GM12878 (cell line): Measurements from ENCODE around the gene FOXD3. TPM values are rescaled to one million over a fixed set of nuclear protein-coding genes. Genes with fewer than 3 reads are reported as not detected.

ENCODE experiments used
- ATAC-seq: fragments of 200-7000 bp; cut with Tn5 transposase; 3 replicates; pipeline ENCODE4 v1.9.1; 2020; ENCODE audit warnings: mild to moderate bottlenecking, moderate library complexity
- BruUV-seq: library from RNA; stranded (reverse); fragments of 400-500 nt; replicated peaks from 2 replicates; lab custom pipeline; 2021; lab: Mats Ljungman, UMichigan
- CTCF ChIA-PET: fragments of 300-600 bp; sonication (Branson Sonifier 250); formaldehyde crosslinking; extraction: SDS; loops from one replicate; lab custom pipeline; 2021; ENCODE audit warnings: inconsistent platforms; lab: Yijun Ruan, JAX
- POLR2A ChIA-PET: fragments of 350-600 bp; formaldehyde crosslinking; extraction: SDS; loops from one replicate; lab custom pipeline; 2021; ENCODE audit warnings: inconsistent platforms; lab: Charles Lee
- RAD21 ChIA-PET: fragments of 300-600 bp; sonication (Branson Sonifier 250); formaldehyde crosslinking; loops from one replicate; lab custom pipeline; 2023; ENCODE audit warnings: antibody characterized with exemption; ENCODE audit not compliant: unreplicated experiment; lab: Charles Lee
- SMC1A ChIA-PET: fragments of 300-600 bp; sonication (Branson Sonifier 250); formaldehyde crosslinking; loops from one replicate; lab custom pipeline; 2023; ENCODE audit not compliant: unreplicated experiment, uncharacterized antibody; lab: Charles Lee
- DNase-seq: peaks from one replicate; pipeline ENCODE4 v3.0.0-alpha.2; 2011; ENCODE audit warnings: low read depth, low spot score
- FAIRE-seq: peaks from 3 replicates; lab custom pipeline; 2011; peaks lifted over from hg19 to GRCh38; lab: Jason Lieb, UNC
- H2AFZ ChIP-seq: 2 replicates; pipeline ENCODE4 v1.6.0; 2011; ENCODE audit warnings: low read depth, low read length, control low read depth; ENCODE audit not compliant: control insufficient read depth
- H3K27ac ChIP-seq: 2 replicates; pipeline ENCODE4 v1.5.1; 2011; ENCODE audit warnings: control low read depth; ENCODE audit not compliant: control insufficient read depth, insufficient read depth
- H3K27me3 ChIP-seq, 2 experiments: replicated peaks in 1 of 2; 2 replicates each; pipeline versions ENCODE4 v1.6.0 to v1.6.1; 2011; ENCODE audit warnings: low read length in 1 of 2; ENCODE audit not compliant: control insufficient read depth in 2 of 2, insufficient read depth in 2 of 2
- H3K36me3 ChIP-seq, 2 experiments: 2 replicates each; pipeline ENCODE4 v1.5.1; 2011; ENCODE audit warnings: low read length in 1 of 2; ENCODE audit not compliant: control insufficient read depth in 2 of 2, insufficient read depth in 2 of 2
- H3K4me1 ChIP-seq: 2 replicates; pipeline ENCODE4 v1.6.1; 2011; ENCODE audit warnings: mild to moderate bottlenecking, low read length, moderate library complexity, mixed read lengths; ENCODE audit not compliant: control insufficient read depth, insufficient read depth
- H3K4me2 ChIP-seq: 2 replicates; pipeline ENCODE4 v1.6.0; 2011; ENCODE audit warnings: control low read depth; ENCODE audit not compliant: control insufficient read depth, insufficient read depth
- H3K4me3 ChIP-seq: fragments of 200-600 bp; sonication (generic); 2 replicates; pipeline ENCODE4 v1.5.1; 2016
- H3K79me2 ChIP-seq: 2 replicates; pipeline ENCODE4 v1.6.0; 2011; ENCODE audit warnings: low read length; ENCODE audit not compliant: control insufficient read depth, insufficient read depth
- H3K9ac ChIP-seq: 2 replicates; pipeline ENCODE4 v1.8.0; 2011; ENCODE audit warnings: low read length, control low read depth, mixed read lengths; ENCODE audit not compliant: control insufficient read depth, insufficient read depth
- H3K9me3 ChIP-seq: replicated peaks from 3 replicates; pipeline ENCODE4 v1.5.1; 2011; ENCODE audit warnings: mild to moderate bottlenecking, low read length; ENCODE audit not compliant: control insufficient read depth, insufficient read depth
- H4K20me1 ChIP-seq: 2 replicates; pipeline ENCODE4 v1.6.0; 2011; ENCODE audit not compliant: control insufficient read depth, insufficient read depth
- CBFB ChIP-seq: IDR thresholded peaks from 2 replicates; pipeline ENCODE4 v1.6.1; 2016; ENCODE audit warnings: antibody characterized with exemption, low read depth
- EZH2 ChIP-seq: IDR thresholded peaks from 2 replicates; pipeline ENCODE4 v1.6.1; 2012; ENCODE audit warnings: low read depth, mild to moderate bottlenecking, control low read depth, inconsistent platforms, low read length, borderline replicate concordance; ENCODE audit not compliant: control insufficient read depth
- HDAC2 ChIP-seq: fragments of 200-600 bp; sonication (generic); IDR thresholded peaks from 2 replicates; pipeline ENCODE4 v1.6.1; 2017
- MYC ChIP-seq: IDR thresholded peaks from 2 replicates; pipeline ENCODE4 v1.6.1; 2011; ENCODE audit warnings: mild to moderate bottlenecking, low read length, moderate library complexity, inconsistent platforms; ENCODE audit not compliant: insufficient read depth, insufficient replicate concordance, insufficient read length, severe bottlenecking
- NBN ChIP-seq: fragments of 450-650 bp; IDR thresholded peaks from 2 replicates; pipeline ENCODE4 v1.6.1; 2016
- NR2C2 ChIP-seq: IDR thresholded peaks from 2 replicates; pipeline ENCODE4 v1.6.1; 2011; ENCODE audit warnings: borderline replicate concordance, low read depth; ENCODE audit not compliant: control insufficient read depth, insufficient read length
- POLR2AphosphoS5 ChIP-seq: IDR thresholded peaks from 2 replicates; pipeline ENCODE4 v1.6.1; 2011; ENCODE audit warnings: mild to moderate bottlenecking, low read length, inconsistent platforms
- RAD51 ChIP-seq: fragments of 450-650 bp; IDR thresholded peaks from 2 replicates; pipeline ENCODE4 v1.6.1; 2016; ENCODE audit warnings: moderate library complexity, mild to moderate bottlenecking, inconsistent platforms
- SMAD5 ChIP-seq: IDR thresholded peaks from 2 replicates; pipeline ENCODE4 v1.6.1; 2016; ENCODE audit warnings: antibody characterized with exemption, low read depth
- SMC3 ChIP-seq: IDR thresholded peaks from 2 replicates; pipeline ENCODE4 v1.6.1; 2011; ENCODE audit warnings: low read length, improper control_type of control experiment, borderline replicate concordance
- TCF7 ChIP-seq: IDR thresholded peaks from 2 replicates; pipeline ENCODE4 v1.6.1; 2014; ENCODE audit warnings: antibody characterized with exemption, borderline replicate concordance
- YBX1 ChIP-seq: fragments of 450-650 bp; IDR thresholded peaks from 2 replicates; pipeline ENCODE4 v1.6.1; 2016; ENCODE audit warnings: antibody characterized with exemption
- YY1 ChIP-seq: IDR thresholded peaks from 2 replicates; pipeline ENCODE4 v1.6.1; 2011; ENCODE audit warnings: low read depth, mild to moderate bottlenecking, low read length
- ZNF274 ChIP-seq: IDR thresholded peaks from one replicate; pipeline ENCODE4 v1.8.0; 2011; ENCODE audit not compliant: insufficient read length, insufficient read depth
- ZNF384 ChIP-seq: IDR thresholded peaks from 2 replicates; pipeline ENCODE4 v1.6.1; 2012; ENCODE audit warnings: low read depth, mild to moderate bottlenecking, low read length, improper control_type of control experiment, borderline replicate concordance
- WGBS: methylation state at CpG from one replicate; pipeline ENCODE4 v1.1.6; 2016; ENCODE audit warnings: low lambda C conversion rate; ENCODE audit not compliant: insufficient replicate concordance, insufficient coverage; ENCODE audit errors: missing lambda C conversion rate; 5-methylcytosine and 5-hydroxymethylcytosine counted together
- in situ Hi-C: fragments of 300-500 bp; cut with MboI; formaldehyde crosslinking; loops from 9 replicates; pipeline ENCODE4 v1.14.3; 2018; ENCODE audit warnings: mixed read lengths
- intact Hi-C: fragments of 100-400 bp; cut with micrococcal nuclease; formaldehyde crosslinking; loops from one replicate; pipeline ENCODE4 v1.14.2; 2022; ENCODE audit not compliant: unreplicated experiment
- polyA plus RNA-seq, 11 experiments: library from polyadenylated mRNA; depleted of rRNA in 4 of 11; unstranded in 6 of 11; stranded (reverse) in 5 of 11; fragments of >200 nt; fragmentation: Nextera tagmentation in 4 of 11; fragmentation: Illumina TruSeq in 1 of 11; extraction: Ambion mirVana in 4 of 11; extraction: Trizol in 1 of 11; gene quantifications; 1 replicate in 1 of 11; 2 replicates in 10 of 11; pipeline versions ENCODE4 v1.2.1 to v1.2.3, GENCODE V29; 2011 to 2016; ENCODE audit warnings: inconsistent platforms in 2 of 11, missing spikeins in 2 of 11, low read depth in 1 of 11
- total RNA-seq, 4 experiments: library from RNA; depleted of rRNA in 3 of 4; stranded (reverse); fragments of >200 nt in 3 of 4; fragmentation: Illumina TruSeq in 1 of 4; extraction: Trizol in 1 of 4; gene quantifications; 2 replicates each; pipeline versions ENCODE4 v1.2.1 to v1.2.3, GENCODE V29; 2013 to 2021
- TF ChIP-seq, protein P1 (sequence below): IDR thresholded peaks from 2 replicates; pipeline ENCODE4 v1.6.1; 2012; ENCODE audit warnings: low read depth, low read length, improper control_type of control experiment
- TF ChIP-seq, protein P2 (sequence below): fragments of 450-650 bp; formaldehyde crosslinking; IDR thresholded peaks from 2 replicates; pipeline ENCODE4 v1.4.0; 2020; ENCODE audit warnings: mild to moderate bottlenecking, moderate library complexity
- TF ChIP-seq, protein P3 (sequence below), 3 experiments: IDR thresholded peaks in 2 of 3; conservative IDR thresholded peaks in 1 of 3; 2 replicates each; pipeline ENCODE4 v1.5.1; 2011; ENCODE audit warnings: low read depth in 3 of 3, low read length in 3 of 3, mild to moderate bottlenecking in 3 of 3, control low read depth in 2 of 3, moderate library complexity in 2 of 3, inconsistent platforms in 1 of 3, mixed read lengths in 1 of 3; ENCODE audit not compliant: control insufficient read depth in 2 of 3, insufficient read depth in 1 of 3; ENCODE audit errors: extremely low read depth in 1 of 3

FOXD3 gene
- total and polyA plus RNA-seq, 10 of the 15 experiments (the other 5 are each of a cell fraction or from before 2014, with no cell fraction given), result not detected

DNA sequence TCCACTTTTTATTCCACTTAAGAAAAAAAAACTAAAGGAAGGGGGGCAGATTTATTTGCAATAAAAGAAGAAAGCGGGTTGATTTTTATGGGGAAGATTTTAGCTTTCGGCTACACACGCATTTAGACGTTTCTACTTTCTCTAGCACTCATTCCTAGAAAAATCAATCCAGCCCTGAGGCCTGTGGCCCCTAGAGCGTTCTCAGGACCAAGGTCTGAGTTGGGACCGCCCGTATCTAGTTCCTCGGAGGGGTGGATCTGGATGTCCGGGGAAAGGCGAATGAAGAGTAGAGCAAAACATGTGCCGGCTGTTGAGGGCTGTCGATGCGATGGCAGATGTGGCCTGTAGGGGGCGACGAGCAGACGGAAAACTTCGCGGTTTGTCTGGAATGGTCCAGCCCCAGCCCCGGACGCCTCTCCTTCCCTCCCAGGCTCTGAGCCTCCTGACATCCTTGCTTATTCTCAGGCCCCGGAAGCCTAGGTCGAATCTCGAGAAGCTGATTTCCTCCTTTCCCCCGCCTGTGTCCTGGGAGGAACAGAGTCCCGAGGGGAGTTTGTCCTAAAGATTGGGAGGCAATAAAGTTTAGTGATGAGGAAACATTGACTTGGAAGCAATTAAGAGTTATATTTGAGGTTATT, 5.2 kb downstream of the FOXD3 start:
- peak; percentile 88 for ATAC-seq
- no peak overlapping the region for H3K4me3 ChIP-seq
- no peak overlapping the region for H2AFZ ChIP-seq
- peaks cover 1% of the 10 kb centered on the region; the same call in 1 of the 3 replicates for H3K9me3 ChIP-seq
- in situ Hi-C loops (no loop called here), intact Hi-C loops (no loop called here)
- no peaks in the 10 kb centered on the region for H3K36me3 ChIP-seq
- no peaks in the 10 kb centered on the region for H3K79me2 ChIP-seq
- BruUV-seq, result no TSS peak
- peaks cover 13 to 48% of the 10 kb centered on the region in 2 experiments for H3K27me3 ChIP-seq
- SMC1A ChIA-PET, result interaction anchor here (0.6 to 1.4 kb wide), 2 partner anchors 17 to 226 kb away, joined by 3 read pairs; no protein-coding TSS in a partner anchor
- no peak overlapping the region for H3K27ac ChIP-seq
- H3K4me2 ChIP-seq, result peak overlapping the region; percentile 30; the same call in 1 of the 2 replicates
- 19% methylated on average over 25 of the region's 25 CpGs for WGBS
- RAD21 ChIA-PET, result interaction anchor here (1.3 to 2.1 kb wide), 2 partner anchors 33 to 210 kb away, joined by 3 to 8 read pairs; no protein-coding TSS in a partner anchor
- CTCF ChIA-PET, result interaction anchor here (0.7 to 4.7 kb wide), 17 partner anchors 9 to 211 kb away, joined by 3 to 26 read pairs (median 4); no protein-coding TSS in a partner anchor
- no peaks in the 10 kb centered on the region; the same call in 1 of the 2 replicates for H3K4me1 ChIP-seq
- no peak for DNase-seq
- H4K20me1 ChIP-seq, result no peaks in the 10 kb centered on the region
- POLR2A ChIA-PET, result no interaction called here
- FAIRE-seq, result no peak
- no peak overlapping the region for H3K9ac ChIP-seq
- TF ChIP-seq YY1, result no peak
- TF ChIP-seq SMC3, result no peak
- TF ChIP-seq, protein P1, sequence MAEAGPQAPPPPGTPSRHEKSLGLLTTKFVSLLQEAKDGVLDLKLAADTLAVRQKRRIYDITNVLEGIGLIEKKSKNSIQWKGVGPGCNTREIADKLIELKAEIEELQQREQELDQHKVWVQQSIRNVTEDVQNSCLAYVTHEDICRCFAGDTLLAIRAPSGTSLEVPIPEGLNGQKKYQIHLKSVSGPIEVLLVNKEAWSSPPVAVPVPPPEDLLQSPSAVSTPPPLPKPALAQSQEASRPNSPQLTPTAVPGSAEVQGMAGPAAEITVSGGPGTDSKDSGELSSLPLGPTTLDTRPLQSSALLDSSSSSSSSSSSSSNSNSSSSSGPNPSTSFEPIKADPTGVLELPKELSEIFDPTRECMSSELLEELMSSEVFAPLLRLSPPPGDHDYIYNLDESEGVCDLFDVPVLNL, result no peak
- peak; percentile 48; the same call in 1 of the 2 replicates for TF ChIP-seq CBFB
- no peak for TF ChIP-seq NBN
- TF ChIP-seq RAD51, result no peak
- no peak for TF ChIP-seq HDAC2
- TF ChIP-seq NR2C2, result no peak
- TF ChIP-seq, protein P2, sequence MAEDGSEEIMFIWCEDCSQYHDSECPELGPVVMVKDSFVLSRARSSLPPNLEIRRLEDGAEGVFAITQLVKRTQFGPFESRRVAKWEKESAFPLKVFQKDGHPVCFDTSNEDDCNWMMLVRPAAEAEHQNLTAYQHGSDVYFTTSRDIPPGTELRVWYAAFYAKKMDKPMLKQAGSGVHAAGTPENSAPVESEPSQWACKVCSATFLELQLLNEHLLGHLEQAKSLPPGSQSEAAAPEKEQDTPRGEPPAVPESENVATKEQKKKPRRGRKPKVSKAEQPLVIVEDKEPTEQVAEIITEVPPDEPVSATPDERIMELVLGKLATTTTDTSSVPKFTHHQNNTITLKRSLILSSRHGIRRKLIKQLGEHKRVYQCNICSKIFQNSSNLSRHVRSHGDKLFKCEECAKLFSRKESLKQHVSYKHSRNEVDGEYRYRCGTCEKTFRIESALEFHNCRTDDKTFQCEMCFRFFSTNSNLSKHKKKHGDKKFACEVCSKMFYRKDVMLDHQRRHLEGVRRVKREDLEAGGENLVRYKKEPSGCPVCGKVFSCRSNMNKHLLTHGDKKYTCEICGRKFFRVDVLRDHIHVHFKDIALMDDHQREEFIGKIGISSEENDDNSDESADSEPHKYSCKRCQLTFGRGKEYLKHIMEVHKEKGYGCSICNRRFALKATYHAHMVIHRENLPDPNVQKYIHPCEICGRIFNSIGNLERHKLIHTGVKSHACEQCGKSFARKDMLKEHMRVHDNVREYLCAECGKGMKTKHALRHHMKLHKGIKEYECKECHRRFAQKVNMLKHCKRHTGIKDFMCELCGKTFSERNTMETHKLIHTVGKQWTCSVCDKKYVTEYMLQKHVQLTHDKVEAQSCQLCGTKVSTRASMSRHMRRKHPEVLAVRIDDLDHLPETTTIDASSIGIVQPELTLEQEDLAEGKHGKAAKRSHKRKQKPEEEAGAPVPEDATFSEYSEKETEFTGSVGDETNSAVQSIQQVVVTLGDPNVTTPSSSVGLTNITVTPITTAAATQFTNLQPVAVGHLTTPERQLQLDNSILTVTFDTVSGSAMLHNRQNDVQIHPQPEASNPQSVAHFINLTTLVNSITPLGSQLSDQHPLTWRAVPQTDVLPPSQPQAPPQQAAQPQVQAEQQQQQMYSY (CRISPR knock-in tag), result no peak
- TF ChIP-seq EZH2, result 0 out of 2 replicates have a peak, but pooled peaks have one; percentile 81
- no peak for TF ChIP-seq TCF7
- TF ChIP-seq MYC, result no peak
- TF ChIP-seq SMAD5, result no peak
- no peak for TF ChIP-seq POLR2AphosphoS5
- TF ChIP-seq ZNF384, result no peak
- TF ChIP-seq ZNF274, result no peak
- TF ChIP-seq YBX1, result no peak
- TF ChIP-seq, protein P3, sequence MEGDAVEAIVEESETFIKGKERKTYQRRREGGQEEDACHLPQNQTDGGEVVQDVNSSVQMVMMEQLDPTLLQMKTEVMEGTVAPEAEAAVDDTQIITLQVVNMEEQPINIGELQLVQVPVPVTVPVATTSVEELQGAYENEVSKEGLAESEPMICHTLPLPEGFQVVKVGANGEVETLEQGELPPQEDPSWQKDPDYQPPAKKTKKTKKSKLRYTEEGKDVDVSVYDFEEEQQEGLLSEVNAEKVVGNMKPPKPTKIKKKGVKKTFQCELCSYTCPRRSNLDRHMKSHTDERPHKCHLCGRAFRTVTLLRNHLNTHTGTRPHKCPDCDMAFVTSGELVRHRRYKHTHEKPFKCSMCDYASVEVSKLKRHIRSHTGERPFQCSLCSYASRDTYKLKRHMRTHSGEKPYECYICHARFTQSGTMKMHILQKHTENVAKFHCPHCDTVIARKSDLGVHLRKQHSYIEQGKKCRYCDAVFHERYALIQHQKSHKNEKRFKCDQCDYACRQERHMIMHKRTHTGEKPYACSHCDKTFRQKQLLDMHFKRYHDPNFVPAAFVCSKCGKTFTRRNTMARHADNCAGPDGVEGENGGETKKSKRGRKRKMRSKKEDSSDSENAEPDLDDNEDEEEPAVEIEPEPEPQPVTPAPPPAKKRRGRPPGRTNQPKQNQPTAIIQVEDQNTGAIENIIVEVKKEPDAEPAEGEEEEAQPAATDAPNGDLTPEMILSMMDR (IDR thresholded peaks at IDR 0.05 in 2 of 3, conservative IDR thresholded peaks at IDR 0.05 in 1 of 3; ENCODE audit: control insufficient read depth in 2 of 3, extremely low read depth in 1 of 3, insufficient read depth in 1 of 3, low read depth in 3 of 3, low read length in 3 of 3), result peak; percentile 72 to 83 (median 80)
